Measurements from ENCODE around the gene TPPP. TPM values are rescaled to one million over a fixed set of nuclear protein-coding genes. Genes with fewer than 3 reads are reported as not detected.
"Not testable (repeated sequence)": the region's sequence is repeated elsewhere in the genome, so short reads cannot be mapped to it uniquely, and the experiment has no call there.

Gene TPPP
- total RNA-seq, 1 donor from 2014 or later: 21.6 TPM

- Histone ChIP-seq H3K4me1 (peaks cover 5% of the 10 kb centered on the region), H3K27me3 (ENCODE audit: low read depth) (no peaks in the 10 kb centered on the region), H3K36me3 (no peaks in the 10 kb centered on the region), H3K27ac (replicated peaks) (no peak overlapping the region), H3K4me3 (peak overlapping the region; percentile 75), H3K9me3 (replicated peaks) (no peaks in the 10 kb centered on the region)
- intact Hi-C loops (cut with micrococcal nuclease): no loop called here
- DNase-seq: no peak
- TF ChIP-seq CTCF (IDR thresholded peaks at IDR 0.05; ENCODE audit: borderline replicate concordance): no peak
Observed at GRCh38 chr5:691817-692528, 1.2 kb downstream of the TPPP start.

GRCh38 chr5:691049-691448 lies 2.1 kb downstream of the TPPP start:
- H3K36me3 ChIP-seq; H3K27ac ChIP-seq (replicated peaks); H3K4me1 ChIP-seq; H3K27me3 ChIP-seq (ENCODE audit: low read depth); H3K9me3 ChIP-seq (replicated peaks); DNase-seq; intact Hi-C loops (cut with micrococcal nuclease): not testable (repeated sequence)
- peak overlapping the region; percentile 41 for H3K4me3 ChIP-seq

- H3K27ac ChIP-seq (replicated peaks); H3K4me1 ChIP-seq; DNase-seq; H3K27me3 ChIP-seq (ENCODE audit: low read depth); intact Hi-C loops (cut with micrococcal nuclease); H3K4me3 ChIP-seq; H3K36me3 ChIP-seq; H3K9me3 ChIP-seq (replicated peaks): not testable (repeated sequence)
Observed at GRCh38 chr5:690293-690692, 2.9 kb downstream of the TPPP start.

GRCh38 chr5:688348-689010 lies 4.7 kb downstream of the TPPP start:
- H3K27ac ChIP-seq (replicated peaks); intact Hi-C loops (cut with micrococcal nuclease); H3K27me3 ChIP-seq (ENCODE audit: low read depth); H3K4me3 ChIP-seq; H3K36me3 ChIP-seq; DNase-seq; H3K9me3 ChIP-seq (replicated peaks): not testable (repeated sequence)
- peaks cover 18% of the 10 kb centered on the region for H3K4me1 ChIP-seq

GRCh38 chr5:686936-687335 lies 6.2 kb downstream of the TPPP start:
- DNase-seq; H3K4me3 ChIP-seq; H3K27ac ChIP-seq (replicated peaks); H3K36me3 ChIP-seq; H3K27me3 ChIP-seq (ENCODE audit: low read depth); H3K9me3 ChIP-seq (replicated peaks); intact Hi-C loops (cut with micrococcal nuclease): not testable (repeated sequence)
- H3K4me1 ChIP-seq: peaks cover 13% of the 10 kb centered on the region

- H3K9me3 ChIP-seq (replicated peaks); H3K27me3 ChIP-seq (ENCODE audit: low read depth); DNase-seq; H3K27ac ChIP-seq (replicated peaks); intact Hi-C loops (cut with micrococcal nuclease); H3K4me3 ChIP-seq; H3K36me3 ChIP-seq: not testable (repeated sequence)
- peaks cover 13% of the 10 kb centered on the region for H3K4me1 ChIP-seq
Observed at GRCh38 chr5:686172-686523, 7.0 kb downstream of the TPPP start.

- Histone ChIP-seq H3K27me3 (ENCODE audit: low read depth) (no peaks in the 10 kb centered on the region), H3K4me3 (no peak overlapping the region), H3K4me1 (peaks cover 13% of the 10 kb centered on the region), H3K36me3 (no peaks in the 10 kb centered on the region), H3K27ac (replicated peaks) (no peak overlapping the region), H3K9me3 (replicated peaks) (no peaks in the 10 kb centered on the region)
- TF ChIP-seq CTCF (IDR thresholded peaks at IDR 0.05; ENCODE audit: borderline replicate concordance): no peak
- DNase-seq: peak; percentile 10
- intact Hi-C loops (cut with micrococcal nuclease): no loop called here
Observed at GRCh38 chr5:685262-686171, 7.6 kb downstream of the TPPP start.

Measured in left ventricle myocardium inferior (tissue), 1 donor.